GM19395 (cell line): ENCODE data around the gene ARHGAP15.

ENCODE experiments used
- ATAC-seq: cut with Tn5 transposase; IDR thresholded peaks from one replicate; pipeline ENCODE4 v1.9.1; 2021; ENCODE audit warnings: mild to moderate bottlenecking, moderate library complexity; ENCODE audit not compliant: unreplicated experiment

The ARHGAP15 gene

DNA sequence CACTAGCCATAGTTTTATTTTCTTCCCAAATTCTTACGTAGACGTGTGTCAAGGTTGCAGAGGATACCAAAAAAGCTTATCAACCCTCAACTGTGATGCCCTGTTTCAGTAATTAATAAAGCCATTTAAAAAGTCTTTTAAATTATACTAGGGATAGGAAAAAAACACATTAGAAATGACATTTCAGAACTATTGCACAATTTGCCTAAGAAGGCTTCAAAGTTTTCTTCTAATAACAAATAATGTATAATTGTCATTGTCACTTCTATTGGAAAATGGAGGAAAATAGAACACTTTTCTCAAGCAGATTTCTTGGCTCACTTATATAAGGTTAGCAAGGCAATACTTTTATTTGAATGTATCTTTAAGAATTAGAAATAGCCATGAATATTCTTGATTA, 253.8 kb downstream of the ARHGAP15 start:
- no peak for ATAC-seq

DNA sequence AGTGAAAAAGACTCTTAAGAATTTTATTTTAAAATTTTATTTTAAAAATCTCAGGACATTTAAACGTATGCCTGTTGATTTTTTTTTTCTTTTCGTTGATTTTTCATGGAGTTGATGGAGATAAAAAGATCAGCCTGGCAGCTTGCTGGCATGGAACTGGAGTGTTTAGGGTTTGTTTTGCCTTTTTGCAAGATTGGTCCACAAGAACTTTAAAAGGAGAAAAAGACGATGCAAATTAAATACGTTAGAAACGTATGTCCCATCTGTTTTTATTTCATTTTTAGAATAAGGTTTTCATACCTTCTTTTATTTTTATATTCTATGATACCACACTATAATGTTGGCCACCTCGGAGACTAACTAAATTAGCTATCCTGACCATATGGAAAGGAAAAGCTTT, 254.9 kb downstream of the ARHGAP15 start:
- no peak for ATAC-seq

DNA sequence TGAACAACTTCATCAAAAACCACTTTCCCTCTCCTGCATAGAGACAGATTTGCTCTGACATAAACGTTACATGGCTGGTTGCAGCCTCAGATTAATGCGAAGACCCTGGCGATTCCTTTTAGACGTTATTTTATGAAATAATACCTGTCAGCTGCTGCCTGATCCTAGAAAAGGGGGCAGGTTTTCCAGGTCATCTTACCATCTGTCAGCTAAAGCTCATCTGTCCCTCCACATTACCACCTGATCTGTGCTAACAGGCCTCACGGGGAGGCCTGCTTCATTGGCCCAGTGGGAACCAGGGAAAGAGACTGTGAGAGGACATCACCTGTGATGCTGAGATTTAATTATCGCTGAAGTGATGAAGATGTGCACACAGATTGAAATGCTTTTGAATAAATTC, 261.0 kb downstream of the ARHGAP15 start:
- no peak for ATAC-seq

DNA sequence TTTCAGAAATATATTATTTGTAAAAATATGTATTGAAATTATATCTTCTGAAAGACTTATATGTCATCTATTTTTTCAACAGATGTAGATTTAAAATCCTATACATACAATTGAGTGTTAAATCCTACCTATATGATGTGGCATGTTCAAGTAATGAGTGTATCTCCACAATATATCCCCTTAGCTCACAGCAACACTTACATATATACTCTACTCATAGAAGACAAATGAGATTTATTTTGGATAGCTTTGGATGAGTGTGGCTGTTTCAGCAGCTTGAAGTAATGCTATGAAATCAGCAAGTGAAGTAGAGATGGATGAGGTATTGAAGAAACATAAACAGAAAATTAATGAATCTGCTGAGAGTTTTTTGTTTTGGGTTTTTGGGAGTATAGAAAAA, 263.1 kb downstream of the ARHGAP15 start:
- no peak for ATAC-seq

DNA sequence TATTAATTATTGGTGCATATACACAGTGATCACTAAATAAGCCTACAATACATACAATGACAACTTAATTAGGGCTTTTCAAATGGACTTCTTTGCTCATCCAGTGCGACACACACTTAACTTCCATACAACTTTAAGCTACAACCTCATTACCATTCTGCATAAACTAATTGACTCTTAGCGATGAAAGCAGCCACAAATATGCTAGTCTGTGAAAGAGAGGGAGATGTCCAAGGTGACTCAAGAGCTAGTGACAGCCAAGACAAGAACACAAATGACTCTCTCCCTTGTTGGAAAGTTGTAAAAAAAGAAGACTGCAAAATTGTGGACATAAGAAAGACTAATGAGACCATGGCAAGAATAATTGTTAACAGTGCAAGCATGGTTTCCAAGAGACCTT, 264.8 kb downstream of the ARHGAP15 start:
- no peak for ATAC-seq

DNA sequence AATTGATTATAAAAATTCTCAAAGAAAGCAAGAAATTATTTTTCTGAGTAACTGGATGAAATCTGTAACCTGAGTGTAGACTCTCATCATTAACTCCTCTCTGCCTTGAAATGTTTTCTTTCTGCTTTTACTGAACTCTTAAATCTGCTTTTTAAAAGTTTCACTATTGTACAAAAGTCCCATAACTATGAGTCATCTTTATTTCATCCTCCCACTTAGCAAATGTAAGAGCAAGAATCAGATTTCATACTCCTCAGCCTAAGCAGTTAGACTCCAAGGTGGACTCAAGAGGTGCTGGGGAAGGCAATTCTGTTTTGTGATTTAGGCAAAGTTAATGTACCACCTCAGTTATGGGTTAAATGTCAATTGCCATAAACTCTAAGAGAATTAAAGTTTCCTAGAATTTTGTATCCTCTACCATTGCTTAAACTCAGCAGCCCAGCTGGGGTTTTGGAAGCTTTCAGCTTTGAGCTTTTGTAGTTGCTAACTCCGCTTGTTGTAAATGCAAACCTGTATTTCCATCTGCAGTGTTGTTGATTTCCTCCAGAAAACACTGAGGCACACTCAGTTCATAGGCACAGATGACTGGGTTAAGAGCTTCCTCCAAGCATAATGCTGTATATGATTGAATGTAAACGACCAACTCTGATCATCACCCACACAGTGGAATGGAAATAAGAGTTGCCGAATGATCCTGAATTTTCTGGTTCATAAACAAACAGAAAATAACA, 268.8 kb downstream of the ARHGAP15 start:
- ATAC-seq = peak; percentile 82

DNA sequence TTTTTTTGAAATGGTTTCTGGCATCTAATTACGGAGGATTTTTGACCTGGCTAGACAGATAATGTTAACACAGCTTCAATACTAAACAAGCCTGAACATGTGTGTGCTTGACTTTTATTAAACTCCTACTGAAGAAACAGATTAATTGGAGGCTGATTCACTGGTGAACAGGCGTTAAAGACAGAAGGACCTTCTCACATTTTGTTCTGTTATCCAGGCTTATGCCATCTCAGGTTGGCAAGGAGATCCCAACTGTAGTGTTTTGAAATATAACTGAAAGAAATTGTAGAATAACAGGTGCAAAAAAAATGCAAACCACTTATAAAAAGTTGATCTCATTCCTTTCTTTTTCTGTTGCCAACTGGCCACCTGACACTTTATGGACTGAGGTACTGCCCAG, 269.6 kb downstream of the ARHGAP15 start:
- no peak for ATAC-seq

DNA sequence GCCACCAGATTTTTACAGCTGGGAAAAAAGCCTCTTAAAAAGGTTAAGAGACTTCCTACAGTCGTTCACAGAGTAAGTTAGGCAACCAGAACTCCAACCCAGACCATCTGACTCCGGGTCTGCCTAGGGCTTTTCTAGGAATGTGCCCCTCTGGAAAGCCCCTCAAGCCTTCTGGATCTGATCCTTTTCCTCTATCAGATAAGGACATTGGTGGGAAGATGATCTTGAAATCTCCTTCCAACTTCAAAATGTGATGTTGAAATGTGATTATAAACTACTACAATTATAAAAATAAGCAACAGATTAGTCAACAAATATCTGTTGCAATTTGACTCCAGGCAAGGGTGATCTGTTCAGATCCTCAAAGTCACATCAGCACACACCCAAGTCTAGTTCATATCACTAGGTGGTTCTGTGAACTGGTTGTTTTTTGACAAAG, 270.4 kb downstream of the ARHGAP15 start:
- no peak for ATAC-seq

DNA sequence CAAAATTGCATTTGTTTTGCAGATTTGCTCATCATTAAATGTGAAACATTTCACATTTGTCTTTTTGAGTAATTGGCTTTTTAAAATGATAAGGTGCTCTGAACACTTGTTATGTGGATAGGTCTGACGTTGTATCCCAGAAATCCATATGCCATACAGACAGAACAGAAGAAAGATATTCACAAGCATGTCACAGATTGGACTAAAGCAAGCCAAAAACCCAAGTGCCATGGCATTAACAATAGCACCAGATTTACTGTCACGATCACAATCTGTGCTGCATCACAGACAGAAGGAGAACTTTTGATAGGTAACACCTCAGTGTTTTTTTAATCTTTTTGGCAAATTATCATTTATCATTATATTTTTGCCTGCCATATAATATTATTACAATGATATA, 272.6 kb downstream of the ARHGAP15 start:
- no peak for ATAC-seq

DNA sequence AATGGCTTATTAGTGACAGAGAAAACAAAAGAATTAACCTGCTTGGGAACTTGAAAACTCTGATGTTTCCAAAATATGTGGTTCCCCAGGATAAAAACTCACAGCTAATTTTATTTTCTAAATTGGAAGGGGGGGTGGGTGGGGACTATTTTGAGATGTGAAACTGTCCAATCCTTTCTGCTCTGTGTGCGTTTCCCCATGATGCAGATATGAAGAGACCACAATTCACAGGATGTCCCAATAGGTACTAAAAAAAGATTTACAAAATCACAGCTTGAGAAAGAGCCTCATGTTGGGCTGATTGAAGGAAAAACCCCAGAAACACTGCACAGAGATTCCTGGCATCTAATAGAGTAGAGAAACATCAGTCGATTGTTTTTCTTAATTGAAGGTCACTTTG, 273.2 kb downstream of the ARHGAP15 start:
- no peak for ATAC-seq

DNA sequence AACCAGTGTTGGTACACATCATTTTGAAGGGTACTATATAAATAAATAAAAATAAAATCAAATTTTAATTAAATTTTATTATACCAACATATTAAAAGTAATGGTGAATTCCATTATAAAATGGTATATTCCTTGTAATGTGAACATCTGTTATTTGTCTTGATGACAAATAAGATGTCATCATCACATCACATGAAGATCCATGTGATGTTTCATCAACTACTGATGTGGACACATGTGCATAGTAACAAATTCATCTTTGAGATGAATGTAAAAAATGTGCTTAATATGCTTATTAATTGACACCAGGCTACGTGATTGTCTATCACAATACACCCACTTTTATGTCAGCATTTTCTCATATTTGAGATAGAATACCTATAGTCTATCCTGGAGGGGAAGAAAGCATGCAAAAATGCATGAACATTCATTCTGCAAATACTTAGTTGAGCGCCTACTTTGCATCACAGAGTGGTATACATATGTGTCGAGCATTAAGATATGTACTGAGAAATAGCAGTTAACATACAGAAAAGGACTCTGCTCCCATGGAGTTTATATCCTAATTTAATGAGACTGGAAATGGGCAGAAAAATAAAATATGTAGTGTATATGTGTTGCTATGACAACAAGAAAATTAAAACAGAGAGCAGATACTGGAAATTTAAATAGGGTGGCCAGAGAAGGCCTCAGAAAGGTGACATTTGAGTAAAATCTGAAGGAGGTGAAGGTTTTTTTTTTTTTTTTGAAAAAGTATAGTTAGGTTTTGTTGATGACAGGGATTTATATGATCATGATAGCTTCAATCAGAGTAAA, 281.1 kb downstream of the ARHGAP15 start:
- ATAC-seq = no peak

DNA sequence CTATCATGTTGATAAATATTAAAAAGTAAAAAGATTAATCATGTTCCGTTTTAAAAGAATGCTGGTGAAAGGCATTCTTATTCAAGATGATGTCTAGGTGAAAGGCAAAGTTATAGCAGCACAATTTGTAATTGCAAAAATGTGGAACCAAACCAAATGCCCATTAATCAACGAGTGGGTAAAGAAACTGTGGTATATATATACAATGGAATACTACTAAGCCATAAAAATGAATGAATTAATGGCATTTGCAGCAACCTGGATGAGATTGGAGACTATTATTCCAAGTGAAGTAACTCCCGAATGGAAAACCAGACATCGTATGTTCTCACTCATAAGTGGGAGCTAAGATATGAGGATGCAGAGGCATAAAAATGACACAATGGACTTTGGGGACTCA, 286.4 kb downstream of the ARHGAP15 start:
- no peak for ATAC-seq

DNA sequence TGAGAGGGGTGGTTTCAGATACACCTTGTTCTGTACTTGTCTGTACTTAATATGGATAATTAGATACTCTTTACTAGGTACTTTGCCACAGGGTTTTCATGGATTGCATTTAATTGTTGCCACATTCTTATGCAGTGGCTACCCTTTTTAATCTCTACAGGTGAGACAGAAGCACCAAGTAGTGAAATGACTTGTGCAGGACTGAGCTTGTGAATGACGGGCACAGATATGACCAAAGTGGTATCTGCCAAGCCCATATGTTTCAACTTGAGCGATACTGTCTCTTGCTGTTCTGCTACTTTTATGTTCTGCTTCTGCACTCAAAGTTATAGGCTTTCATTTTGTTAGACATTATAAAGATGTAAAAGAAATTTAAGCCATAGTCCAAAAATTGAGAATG, 288.2 kb downstream of the ARHGAP15 start:
- no peak for ATAC-seq

DNA sequence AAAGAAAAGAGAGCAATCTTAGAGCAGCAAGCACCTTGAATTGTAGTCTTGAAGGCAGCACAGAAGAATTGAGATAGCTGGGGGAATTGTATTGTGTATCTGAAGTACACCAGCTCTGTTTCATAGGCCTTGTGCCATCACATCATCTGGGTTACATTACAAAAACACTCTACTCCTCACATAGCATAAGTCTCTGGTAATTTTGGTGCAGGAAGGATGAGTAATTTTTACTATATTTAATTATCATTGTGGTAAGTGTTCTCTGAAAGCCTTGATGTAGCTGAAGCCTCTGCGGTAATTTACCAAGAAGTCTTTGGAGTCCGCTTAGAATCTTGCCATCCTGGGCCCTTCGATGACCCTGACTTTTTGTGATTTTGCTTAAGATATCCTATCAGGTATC, 291.1 kb downstream of the ARHGAP15 start:
- no peak for ATAC-seq

DNA sequence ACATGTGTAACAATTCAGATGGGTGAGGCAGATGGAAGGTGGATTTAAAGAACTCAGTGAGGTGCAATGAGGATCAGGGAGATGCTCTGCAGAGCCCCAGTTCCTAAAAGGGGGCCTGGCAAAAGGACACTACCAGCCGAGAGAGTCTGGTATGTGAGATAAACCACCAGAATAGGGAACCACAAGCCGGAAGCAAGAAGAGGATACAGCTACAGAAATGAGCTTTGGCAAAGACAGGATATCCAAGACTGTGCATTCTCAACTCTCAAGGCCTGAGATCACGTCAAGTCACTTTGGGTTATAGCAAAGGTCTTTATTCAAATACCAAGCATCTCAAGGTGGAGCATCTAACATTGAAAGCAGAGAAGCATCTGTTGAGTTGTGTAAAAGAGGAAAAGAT, 293.5 kb downstream of the ARHGAP15 start:
- peak; percentile 86 for ATAC-seq

DNA sequence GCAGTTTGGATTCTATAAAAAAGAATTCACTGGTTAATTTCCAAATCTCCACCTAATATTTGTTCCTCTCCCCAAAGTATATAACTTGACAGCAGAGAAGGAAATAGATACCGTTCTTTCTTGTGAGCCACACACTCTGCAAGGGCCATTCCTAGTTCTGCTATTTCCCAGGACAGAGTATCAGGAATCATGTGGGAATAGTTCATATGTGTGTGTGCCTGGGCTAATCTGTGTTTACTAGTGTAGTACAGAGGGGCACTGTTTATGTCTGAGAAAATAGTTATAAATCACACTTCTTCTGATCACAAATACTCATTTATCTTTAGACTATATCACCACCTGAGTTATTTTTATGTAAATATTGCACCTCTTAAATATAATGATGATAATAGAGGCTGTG, 296.7 kb downstream of the ARHGAP15 start:
- no peak for ATAC-seq

DNA sequence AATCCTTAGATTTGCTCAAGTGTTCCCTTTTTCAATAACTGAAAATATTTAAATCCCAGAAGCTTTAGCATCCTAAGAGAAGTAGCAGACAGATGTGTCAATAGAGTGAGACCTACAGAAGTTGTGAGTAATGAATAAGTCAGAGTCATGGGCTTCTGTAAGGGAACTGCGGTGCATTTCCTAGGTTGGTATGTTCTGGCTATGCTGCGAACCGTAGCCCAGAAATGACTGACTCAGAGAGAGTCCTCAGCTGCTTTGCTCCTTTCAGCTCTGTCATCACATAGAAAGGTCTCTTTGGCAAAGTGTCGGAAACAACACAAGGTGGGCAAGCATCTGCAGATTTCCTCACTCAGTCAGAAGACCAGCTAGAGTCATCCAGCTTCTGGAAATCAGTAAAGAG, 297.1 kb downstream of the ARHGAP15 start:
- ATAC-seq = no peak

DNA sequence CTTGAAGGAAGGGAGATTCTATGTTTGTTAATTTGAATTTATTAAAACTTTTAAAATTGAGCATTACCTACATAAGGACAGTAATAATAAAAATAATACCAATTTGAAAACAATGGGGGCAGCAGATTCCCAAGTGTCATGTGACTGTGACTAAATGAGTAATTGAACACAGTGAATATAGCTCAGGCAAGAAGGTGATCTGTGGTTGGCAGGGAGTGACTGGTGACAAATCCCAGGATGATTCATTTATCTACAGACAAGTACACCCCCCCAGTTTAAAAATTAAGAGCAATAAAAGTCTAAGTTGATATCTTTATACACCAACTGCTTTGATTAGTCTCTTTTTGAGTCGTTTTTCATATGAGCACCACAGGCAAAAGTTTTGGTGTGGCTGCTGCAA, 299.5 kb downstream of the ARHGAP15 start:
- ATAC-seq = no peak

DNA sequence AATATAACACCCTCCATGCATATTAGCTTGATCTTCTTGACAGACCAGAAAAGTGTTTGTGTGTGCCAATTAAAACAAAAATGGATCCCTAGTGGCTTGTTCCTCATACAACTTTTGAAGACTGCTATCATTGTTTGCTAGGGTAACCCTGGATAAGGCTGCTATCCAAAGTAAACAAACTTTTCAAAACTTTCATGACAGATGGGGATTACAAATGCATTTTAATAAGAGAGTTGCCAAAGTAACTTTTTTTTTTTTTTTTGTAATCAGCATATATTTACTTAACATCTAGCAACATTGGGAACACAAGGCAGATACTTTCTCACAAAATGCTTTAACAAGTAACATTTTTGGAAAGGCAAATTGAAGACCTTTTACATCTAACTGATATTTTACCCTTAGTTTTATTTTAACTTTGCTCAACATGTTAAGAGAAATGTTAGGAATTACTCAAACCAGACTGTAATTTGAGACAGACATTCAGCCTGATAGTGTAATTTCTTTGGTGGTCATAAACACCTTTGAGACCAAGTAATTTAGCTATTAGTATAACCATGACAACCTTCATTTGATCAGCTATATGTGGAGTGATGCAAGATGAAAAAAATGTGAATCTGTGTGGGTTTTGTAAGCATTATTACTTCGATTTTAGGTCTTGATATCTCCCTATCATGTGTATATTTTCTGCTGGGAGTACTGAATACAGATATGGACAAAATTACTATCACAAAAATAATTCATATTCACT, 300.9 kb downstream of the ARHGAP15 start:
- no peak for ATAC-seq

DNA sequence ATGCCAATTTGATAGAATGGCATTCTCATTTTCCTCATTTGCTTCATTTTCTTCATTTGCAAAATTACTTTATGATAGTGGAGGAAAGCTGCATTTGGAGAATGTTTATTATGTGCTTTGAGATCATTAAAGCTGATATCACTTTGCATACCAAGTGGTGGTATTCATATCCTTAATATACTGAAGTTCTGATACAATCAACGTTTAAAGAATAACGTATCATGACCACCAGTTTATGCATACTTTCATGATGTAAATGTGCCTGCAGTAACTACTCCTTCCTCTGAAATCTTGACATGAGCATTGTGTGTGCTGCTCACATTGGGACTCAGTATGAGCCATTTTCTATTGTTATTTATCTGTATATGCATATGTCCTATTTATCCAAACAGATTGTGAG, 302.1 kb downstream of the ARHGAP15 start:
- ATAC-seq = no peak

DNA sequence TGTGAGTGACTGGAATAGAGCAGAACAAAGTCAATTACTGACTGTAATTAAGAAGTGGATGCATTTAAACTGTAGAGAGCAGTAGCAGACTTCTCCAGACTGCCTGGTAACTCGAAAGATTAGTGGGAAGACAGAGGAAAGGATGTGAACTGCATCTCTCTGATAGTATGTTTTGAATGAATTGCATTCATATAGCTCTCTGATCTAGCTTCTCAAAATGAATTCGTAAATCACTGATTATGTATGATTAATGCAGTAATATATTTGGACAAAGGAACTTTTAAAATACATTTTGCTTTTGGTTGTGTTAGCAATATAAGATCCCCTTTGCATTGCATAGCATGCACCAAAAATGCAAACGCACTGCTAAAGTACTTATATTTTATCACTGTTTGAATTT, 304.0 kb downstream of the ARHGAP15 start:
- no peak for ATAC-seq

DNA sequence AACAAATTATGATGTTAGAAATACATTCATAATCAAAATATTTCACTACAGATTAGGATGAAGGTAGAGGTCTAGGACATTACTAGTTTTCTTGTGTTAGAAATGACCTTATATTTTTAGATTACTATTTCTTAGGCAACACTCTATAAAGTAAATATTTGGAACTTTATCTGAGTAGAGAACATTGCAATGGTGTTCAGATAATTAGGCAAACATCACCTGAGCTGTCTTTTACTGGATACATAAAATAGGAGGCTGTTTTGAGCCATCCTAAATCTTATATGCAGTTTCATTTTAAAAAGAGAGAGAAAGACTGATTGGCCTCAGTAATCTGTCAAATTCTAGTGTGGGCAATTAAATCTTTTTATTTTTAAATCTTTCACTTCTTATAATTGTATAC, 304.6 kb downstream of the ARHGAP15 start:
- no peak for ATAC-seq
